Non-pigmented ciliary epithelial cell (primary cell): Measurements from ENCODE around the gene TMEM123.
"Not testable (repeated sequence)": the region's sequence is repeated elsewhere in the genome, so short reads cannot be mapped to it uniquely, and the experiment has no call there.

Experiments
- DNase-seq: peaks from one replicate; pipeline ENCODE4 v3.0.0-alpha.2; 2010; ENCODE audit warnings: low read depth

TMEM123 gene

DNA sequence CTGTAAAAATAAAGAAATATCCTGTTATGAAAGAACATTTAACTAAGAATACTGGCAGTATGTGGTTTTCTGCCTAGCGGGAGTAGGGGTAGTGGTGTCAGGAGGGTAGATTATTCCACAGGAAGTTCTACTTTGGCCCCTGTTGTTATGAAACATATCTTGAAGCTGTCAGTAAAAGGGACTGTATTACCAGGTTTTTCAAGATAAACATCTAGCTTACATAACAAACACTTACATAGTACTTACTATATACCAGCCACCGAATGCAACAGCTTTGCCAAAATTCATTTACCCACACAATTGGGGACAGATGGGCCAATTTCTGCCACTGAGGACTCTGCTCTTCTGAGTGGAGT, 3.7 kb downstream of the TMEM123 start:
- no peak for DNase-seq

DNA sequence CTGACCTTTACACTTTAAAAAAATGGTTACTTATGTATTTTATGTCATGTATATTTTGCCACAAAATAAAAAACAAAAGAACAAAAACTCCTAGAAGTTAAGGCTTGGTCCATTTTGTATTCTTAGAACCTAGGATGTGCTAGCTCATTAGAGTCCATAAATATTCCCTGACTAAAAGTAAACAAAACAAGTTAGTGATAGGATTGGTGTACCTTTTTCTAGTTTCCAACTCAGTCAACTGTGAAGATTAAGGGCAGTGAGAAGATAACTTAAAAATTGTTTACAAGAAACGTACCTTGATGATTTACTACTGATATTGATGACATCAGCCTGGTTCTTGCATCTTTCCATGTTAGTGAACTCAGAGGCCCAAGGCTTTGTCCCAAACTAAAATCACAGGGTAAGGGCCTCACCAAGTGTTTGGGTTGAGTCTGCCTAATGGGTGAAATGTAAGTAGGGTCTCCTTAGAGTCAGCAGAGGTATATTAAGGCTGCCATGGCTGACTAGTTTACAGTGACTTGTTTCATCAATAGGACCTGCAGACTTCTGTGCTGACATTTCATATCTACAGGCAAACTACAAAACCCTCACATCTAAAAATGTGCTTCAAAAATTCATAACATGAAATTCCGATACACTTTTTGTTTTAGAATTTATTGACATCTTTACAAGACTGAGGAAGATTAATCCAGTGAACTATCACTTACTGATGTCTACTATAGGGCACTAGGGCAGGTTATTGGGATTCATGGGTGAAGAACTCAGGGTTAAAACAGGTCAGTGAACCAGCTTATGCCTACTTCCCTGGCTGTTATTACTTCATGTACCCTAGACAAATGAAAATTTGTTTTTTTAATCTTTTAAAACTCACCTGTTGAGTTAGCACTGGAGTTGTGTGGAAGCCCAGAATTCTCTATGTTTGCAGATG, 4.4 kb downstream of the TMEM123 start:
- DNase-seq = no peak

DNA sequence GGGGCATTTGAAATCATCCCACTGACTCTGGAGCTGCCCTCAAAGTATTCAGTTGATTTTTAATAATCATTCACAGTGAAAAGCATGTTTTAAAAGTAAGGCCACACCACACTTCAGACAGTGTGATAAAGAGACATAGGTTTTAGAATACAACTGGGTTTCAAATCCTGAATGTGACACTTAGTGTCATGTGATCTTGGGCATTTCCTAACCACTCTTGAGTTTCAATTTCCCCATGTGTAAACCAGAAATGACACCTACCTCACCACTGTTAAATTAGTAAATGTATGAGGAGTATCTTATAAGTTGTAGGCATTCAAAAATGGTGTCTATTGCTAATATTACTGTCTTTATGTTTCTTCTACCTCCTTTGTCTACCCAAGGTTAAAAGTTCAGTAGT, 5.4 kb downstream of the TMEM123 start:
- DNase-seq = no peak

DNA sequence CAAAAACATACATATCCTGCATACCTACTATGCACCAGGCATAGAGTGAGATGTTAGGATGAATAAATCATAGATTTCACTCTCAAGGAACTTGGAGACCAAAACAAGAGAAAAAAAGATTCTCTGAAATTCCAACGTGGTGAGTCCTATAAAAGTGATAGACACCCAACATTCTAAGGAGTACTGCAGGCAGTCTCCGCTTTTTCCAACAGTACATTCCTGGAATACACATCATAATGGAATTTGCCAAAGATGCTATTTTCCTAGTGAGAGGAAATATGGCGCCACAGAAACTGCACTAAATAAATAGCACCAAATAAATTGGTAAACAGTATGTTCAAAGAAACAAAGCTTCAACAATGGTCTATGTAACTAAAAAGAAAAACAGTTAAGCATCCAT, 6.0 kb downstream of the TMEM123 start:
- DNase-seq = peak; percentile 47

DNA sequence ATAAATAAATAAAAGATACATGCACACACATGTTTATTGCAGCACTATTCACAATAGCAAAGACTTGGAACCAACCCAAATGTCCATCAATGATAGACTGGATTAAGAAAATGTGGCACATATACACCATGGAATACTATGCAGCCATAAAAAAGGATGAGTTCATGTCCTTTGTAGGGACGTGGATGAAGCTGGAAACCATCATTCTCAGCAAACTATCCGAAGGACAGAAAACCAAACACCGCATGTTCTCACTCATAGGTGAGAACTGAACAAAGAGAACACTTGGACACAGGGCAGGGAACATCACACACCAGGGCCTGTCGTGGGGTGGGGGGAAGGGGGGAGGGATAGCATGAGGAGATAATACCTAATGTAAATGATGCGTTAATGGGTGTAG, 7.9 kb downstream of the TMEM123 start:
- DNase-seq = not testable (repeated sequence)

DNA sequence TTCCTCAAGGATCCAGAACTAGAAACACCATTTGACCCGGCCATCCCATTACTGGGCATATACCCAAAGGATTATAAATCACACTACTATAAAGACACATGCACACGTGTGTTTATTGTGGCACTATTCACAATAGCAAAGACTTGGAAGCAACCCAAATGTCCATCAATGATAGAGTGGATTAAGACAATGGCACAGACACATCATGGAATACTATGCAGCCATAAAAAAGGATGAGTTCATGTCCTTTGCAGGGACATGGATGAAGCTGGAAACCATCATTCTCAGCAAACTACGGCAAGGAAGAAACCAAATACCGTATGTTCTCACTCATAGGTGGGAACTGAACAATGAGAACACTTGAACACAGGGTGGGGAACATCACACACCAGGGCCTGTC, 8.4 kb downstream of the TMEM123 start:
- DNase-seq = not testable (repeated sequence)

DNA sequence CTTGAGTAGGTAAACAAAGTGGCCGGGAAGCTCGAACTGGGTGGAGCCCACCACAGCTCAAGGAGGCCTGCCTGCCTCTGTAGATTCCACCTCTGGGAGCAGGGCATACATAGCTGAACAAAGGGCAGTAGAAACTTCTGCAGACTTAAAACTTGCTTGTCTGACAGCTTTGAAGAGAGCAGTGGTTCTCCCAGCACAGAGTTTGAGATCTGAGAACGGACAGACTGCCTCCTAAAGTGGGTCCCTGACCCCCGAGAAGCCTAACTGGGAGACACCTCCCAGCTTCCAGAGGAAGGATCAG, 13.6 kb downstream of the TMEM123 start:
- not testable (repeated sequence) for DNase-seq

DNA sequence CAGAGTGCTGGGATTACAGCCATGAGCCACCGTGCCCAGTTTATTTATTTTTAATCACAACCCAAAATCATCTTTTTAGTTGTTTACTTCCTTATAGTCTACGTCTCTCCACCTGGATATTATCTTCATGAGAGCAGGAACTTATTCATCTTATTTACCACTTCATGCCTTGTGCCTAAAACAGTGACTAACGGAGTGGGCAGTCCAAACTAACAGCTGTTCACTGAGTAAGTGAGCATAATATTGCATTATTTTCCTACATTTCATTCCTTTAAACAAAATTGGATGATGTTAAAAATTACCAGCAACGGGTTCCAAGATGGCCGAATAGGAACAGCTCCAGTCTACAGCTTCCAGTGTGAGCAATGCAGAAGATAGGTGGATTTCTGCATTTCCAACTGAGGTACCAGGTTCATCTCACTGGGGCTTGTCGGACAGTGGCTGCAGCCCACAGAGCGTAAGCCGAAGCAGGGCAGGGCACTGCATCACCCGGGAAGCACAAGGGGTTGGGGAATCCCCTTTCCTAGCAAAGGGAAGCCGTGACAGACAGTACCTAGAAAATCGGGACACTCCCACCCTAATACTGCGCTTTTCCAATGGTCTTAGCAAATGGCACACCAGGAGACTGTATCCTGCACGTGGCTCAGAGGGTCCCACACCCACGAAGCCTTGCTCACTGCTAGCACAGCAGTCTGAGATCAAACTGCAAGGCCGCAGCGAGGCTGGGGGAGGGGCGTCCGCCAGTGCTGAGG, 14.1 kb downstream of the TMEM123 start:
- no peak for DNase-seq

DNA sequence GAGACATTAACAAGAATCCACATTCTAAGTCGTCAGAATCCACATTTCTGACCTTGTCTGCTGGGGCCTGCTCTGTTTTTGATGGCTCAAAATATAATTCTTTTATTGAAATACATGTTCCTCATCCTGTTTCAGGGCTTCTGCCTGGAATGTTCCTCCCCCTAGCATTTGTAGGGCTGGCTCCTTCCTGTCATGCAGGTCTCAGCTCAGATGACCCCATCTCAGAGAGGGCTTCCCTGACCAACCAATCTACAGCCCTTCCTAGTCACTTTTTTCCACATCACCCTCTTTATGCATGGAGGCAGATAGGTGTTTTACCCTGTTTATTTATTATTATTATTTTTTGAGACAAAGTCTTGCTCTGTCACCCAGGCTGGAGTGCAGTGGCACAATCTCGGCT, 14.8 kb downstream of the TMEM123 start:
- DNase-seq = no peak

DNA sequence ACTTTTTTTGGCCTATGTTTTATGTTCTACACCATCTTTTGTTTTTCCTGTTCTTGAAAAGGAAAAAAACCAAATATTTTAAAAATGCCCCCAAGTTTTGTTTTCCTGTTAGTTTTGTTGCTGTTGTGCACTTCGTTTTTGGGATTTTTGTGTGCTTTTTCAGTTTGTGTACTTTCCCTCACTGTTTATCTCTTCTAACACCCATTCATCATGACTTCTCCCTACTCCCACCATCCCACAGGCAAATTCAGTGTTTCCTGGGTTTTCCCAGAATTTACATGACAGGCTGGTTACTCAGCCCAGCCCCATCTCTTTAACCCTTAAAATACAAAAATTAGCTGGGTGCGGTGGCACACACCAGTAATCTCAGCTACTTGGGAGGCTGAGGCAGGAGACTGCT, 15.6 kb downstream of the TMEM123 start:
- DNase-seq = no peak

DNA sequence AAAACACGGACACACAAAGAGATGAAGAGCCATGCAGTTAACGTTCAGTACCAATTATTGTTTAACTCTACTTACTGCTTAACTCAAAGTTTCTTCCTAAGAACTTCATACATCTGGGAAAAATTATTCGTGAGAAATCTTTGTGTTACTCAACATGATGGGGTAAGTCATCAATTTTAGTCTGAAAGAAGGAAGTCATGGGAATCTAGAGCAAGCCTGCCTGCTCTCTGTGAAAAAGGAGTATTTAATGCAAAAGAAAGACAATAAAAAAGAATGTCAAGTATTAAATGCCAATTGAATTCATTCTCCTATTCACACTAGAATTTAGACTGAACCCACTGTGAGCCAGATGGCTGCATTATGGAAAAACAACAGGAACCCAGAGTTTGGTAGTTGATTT, 16.0 kb downstream of the TMEM123 start:
- no peak for DNase-seq

DNA sequence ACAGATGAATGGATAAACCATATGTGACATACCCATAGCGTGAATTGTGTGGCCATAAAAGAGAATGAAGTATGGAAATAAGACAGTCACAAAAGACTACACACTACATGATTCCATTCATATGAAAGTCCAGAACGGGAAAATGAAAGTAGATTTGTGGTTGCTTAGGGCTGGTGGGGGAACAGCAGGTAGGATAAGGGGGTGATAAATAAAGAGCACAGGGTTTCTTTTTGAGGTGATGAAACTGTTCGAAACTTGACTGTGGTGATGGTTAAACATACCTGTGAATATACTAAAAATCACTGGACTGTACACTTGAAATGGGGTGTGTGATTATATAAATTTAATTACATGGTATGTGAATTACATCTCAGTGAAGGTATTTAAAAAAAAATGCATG, 16.9 kb downstream of the TMEM123 start:
- no peak for DNase-seq

DNA sequence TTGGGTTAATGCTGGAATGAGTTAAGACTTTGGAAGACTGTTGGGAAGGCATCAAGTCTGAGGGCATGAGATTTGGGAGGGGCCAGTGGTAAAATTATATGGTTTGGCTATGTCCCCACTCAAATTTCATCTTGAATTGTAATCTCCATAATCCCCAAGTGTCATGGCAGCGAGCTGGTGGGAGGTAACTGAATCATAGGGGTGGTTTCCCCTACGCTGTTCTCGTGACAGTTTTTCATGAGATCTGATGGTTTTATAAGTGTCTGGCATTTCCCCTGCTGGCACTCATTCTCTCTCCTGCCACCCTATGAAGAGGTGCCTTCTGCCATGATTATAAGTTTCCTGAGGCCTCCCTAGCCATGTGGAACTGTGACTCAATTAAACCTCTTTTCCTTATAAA, 19.0 kb downstream of the TMEM123 start:
- not testable (repeated sequence) for DNase-seq

DNA sequence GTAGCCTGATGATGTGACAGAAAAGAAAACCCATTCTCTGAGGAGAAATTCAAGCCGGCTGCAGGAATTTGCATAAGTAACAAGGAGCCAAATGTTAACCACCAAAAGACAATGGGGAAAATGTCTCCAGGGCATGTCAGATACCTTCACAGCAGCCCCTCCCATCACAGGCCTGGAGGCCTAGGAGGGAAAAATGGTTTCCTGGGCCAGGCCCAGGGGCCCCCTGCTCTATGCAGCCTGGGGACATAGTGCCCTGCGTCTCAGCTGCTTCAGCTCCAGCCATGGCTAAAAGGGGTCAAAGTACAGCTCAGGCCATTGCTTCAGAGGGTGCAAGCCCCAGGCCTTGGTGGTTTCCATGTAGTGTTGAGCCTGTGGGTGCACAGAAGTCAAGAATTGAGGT, 20.0 kb downstream of the TMEM123 start:
- DNase-seq = not testable (repeated sequence)

DNA sequence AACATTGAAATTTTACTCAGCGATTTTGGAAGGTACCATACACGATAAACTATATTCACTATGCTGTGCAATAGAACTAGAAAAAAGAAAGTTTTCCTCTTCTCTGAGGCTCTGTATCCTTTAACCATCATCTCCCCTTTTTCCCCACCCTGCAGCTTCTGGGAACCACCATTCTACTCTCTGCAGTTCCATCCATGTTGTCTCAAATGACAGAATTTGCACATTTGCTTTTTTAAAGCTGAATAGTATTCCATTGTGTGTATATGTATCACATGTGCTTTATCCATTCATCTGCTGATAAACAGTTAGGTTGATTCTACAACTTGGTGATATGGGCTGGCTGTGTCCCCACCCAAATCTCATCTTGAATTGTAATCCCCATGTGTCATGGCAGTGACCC, 21.2 kb downstream of the TMEM123 start:
- DNase-seq = no peak

DNA sequence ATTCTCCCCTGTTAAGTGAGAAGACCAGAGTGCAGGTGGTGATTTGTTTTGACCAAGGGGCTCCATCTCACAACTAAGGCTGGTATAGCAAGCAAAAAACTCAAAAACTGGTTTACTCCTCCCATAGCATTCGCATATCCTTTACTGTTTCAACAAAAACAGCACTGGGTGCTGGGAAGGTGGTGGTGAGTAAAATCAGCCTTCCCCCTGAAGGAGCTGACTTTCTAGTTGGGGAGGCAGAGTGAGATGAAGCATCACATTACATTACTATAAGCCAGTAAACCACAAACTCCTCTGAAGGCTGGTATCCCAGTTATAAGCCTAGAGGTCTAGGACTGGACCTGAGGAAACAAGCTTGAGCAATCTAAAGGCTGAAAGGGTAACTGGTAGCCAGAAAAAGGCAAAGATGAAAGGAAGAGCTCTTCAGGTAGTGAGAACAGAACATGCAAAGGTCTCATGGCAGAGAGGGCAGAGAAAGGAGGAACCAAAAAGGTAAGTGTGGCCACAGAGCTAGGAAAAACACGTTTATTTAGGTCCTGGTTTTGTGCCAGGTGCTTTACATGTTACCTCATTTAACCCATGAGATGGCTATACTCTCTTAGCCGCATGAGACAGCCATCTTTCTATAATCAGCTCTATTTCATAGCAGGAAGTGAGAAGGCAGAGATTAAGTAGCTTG, 22.3 kb downstream of the TMEM123 start:
- DNase-seq = no peak

DNA sequence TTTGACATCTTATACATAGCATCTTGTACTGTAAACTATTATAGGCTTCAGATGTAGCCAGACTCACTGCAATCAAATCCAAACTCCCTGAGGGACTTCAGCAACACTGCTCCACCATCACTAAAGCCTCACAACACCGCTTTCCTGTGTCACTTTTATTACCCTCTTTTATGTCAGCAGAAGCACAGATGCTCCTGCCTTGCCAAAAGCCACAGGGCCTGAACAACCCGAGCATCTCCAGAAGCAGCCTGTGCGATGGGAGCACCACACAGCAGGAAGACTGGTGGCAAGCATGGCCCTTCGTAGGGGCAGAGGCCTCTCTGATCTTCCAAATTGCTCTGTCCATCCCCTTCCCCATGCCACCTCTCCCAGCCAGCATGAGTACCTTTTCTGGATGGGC, 22.9 kb downstream of the TMEM123 start:
- no peak for DNase-seq

DNA sequence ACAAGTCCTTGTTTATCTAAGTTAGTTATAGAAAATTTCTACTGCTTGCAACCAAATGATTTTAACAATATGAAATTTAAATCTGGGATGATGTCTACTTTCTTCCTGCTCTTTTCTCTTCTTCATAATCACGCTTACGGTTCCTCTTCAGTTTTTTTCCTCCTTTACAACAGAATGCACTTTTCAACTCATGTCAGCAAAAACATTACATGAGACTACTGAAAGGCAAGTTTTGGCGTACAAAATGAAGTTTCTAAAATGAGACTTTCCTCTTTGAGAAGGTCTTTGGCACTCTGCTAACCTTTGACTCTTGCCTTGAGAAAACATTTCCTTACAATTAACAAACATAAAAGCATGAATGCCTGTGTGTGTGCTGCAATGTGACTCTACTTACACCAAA, 23.3 kb downstream of the TMEM123 start:
- DNase-seq = no peak

DNA sequence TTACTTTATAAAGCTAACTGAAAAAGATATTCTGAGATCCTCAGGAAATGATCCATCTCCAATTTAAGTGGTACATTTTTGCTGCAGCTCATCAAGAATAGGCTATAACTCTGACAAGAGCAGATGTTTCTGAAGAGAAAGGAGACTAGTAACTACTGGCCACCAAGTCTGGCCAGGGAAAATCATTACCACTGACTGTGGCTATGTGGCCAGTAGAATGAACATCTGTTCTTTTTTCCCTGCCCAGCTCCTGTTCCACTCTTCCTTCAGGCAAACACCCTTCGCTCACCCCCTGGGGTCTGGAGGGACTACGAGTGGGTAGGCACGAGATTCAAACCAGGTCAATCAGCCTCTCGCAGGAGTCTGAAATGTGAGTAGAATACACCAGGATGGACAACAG, 23.9 kb downstream of the TMEM123 start:
- no peak for DNase-seq

DNA sequence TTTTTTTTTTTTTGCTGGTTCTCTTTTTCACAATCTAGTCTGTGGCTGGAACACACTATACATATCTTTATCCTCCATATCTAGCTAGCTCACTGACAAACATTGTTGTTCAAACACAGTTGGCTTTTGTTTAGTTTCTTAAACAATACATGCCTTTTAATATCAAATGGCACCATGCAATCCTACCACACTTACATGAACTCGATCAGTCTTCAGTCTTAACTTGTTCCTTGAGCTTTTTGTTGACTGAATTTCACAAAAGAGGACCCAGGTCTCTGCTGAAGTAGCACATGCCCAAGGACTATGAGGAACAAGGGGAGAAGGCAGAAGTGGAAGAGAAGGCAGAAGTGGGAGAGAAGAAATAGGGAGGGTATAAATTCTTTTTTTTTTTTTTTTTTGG, 25.5 kb downstream of the TMEM123 start:
- no peak for DNase-seq

DNA sequence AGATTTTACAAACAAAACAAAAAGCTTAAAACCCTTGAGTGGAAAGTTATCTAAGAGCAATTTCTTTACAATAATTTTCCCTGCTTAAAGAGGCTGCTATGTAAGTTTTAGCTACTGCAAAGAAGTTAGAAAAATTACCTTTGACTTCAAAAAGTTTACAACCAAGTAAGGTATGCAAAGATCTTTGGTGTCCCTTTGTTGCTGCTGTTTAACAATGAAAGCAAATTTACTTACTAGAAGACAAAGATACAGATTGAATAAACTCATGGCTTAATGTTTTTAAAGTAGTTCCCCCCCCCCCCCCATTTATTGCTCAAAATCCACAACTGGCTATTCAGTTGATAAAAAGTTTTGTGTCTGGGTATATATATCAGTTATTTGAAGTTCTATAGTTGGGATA, 26.0 kb downstream of the TMEM123 start:
- DNase-seq = no peak

DNA sequence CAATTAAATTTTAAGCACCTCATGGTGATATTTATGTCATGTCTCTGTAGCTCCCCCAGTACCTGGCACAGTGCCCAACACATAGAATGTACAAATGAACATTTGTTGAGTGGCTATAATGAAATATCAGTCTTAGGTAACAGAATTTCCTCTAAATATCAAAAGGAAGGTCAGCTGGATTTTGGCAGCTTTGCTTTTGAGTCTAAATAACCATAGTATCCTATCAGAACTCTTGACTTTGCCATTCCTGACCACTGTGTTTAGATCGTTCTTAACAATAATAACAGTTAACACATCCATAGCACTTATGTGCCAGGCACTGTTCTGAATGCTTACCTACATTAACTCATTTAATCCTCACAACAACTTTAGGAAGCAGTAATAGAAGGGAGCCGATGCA, 26.6 kb downstream of the TMEM123 start:
- DNase-seq = no peak

DNA sequence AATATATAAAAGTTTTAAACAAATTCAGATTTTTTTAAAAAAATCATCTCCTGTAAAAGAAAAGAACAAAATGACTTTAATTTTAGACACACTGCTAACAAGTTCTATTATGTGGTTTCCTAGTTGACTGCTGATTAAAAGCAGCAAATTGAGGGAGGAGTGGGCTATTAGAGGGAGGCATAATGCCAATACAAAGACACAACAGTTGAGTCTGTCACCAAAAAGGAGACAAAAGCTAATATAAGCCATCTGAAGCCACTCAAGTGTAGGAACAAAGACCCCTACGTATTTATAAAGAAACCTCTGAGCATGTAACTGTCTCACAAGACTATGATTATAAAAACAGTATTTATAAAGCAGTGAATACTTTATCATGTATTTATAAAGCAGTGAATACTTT, 28.6 kb downstream of the TMEM123 start:
- DNase-seq = no peak
